Calu3 (cell line): ENCODE results near the gene S100A13. TPM values are rescaled to one million over a fixed set of nuclear protein-coding genes. Genes with fewer than 3 reads are reported as not detected.

Experiments used
- BruUV-seq: library from RNA; stranded (reverse); fragments of 400-500 nt; replicated peaks from 2 replicates; lab custom pipeline; 2021; lab: Mats Ljungman, UMichigan
- CTCF ChIA-PET: fragments of 300-600 bp; sonication (Branson Sonifier 250); formaldehyde crosslinking; loops from one replicate; lab custom pipeline; 2022; ENCODE audit warnings: antibody characterized with exemption; lab: Charles Lee
- DNase-seq: peaks from one replicate; pipeline ENCODE4 v3.0.0; 2022
- H3K27ac Mint-ChIP-seq: one replicate; pipeline ENCODE4 v1.8.0; 2022; ENCODE audit warnings: mixed read lengths; ENCODE audit not compliant: unreplicated experiment
- H3K27me3 Mint-ChIP-seq: one replicate; pipeline ENCODE4 v1.8.0; 2022; ENCODE audit warnings: mixed read lengths; ENCODE audit not compliant: unreplicated experiment
- H3K36me3 Mint-ChIP-seq: one replicate; pipeline ENCODE4 v1.8.0; 2022; ENCODE audit warnings: mild to moderate bottlenecking, moderate library complexity, mixed read lengths; ENCODE audit not compliant: insufficient read depth, unreplicated experiment
- H3K4me1 Mint-ChIP-seq: one replicate; pipeline ENCODE4 v1.8.0; 2022; ENCODE audit warnings: mild to moderate bottlenecking, low read depth, mixed read lengths; ENCODE audit not compliant: unreplicated experiment
- H3K4me3 Mint-ChIP-seq: one replicate; pipeline ENCODE4 v1.8.0; 2022; ENCODE audit warnings: mild to moderate bottlenecking, low read depth, moderate library complexity, mixed read lengths; ENCODE audit not compliant: unreplicated experiment
- H3K9me3 Mint-ChIP-seq: one replicate; pipeline ENCODE4 v1.8.0; 2022; ENCODE audit warnings: low read depth, mixed read lengths; ENCODE audit not compliant: unreplicated experiment
- intact Hi-C: fragments of 100-400 bp; cut with micrococcal nuclease; formaldehyde crosslinking; loops from one replicate; pipeline ENCODE4 v1.10.0; 2022; ENCODE audit not compliant: unreplicated experiment
- total RNA-seq: library from RNA; stranded (reverse); gene quantifications from 2 replicates; pipeline ENCODE4 v1.2.3, GENCODE V29; 2022
- TF ChIP-seq, protein P1 (sequence below): fragments of 200-600 bp; IDR thresholded peaks from one replicate; pipeline ENCODE4 v1.8.0; 2022; ENCODE audit warnings: antibody characterized with exemption; ENCODE audit not compliant: unreplicated experiment

The S100A13 gene
- total RNA-seq, 1 experiment from 2014 or later = 104 TPM

DNA sequence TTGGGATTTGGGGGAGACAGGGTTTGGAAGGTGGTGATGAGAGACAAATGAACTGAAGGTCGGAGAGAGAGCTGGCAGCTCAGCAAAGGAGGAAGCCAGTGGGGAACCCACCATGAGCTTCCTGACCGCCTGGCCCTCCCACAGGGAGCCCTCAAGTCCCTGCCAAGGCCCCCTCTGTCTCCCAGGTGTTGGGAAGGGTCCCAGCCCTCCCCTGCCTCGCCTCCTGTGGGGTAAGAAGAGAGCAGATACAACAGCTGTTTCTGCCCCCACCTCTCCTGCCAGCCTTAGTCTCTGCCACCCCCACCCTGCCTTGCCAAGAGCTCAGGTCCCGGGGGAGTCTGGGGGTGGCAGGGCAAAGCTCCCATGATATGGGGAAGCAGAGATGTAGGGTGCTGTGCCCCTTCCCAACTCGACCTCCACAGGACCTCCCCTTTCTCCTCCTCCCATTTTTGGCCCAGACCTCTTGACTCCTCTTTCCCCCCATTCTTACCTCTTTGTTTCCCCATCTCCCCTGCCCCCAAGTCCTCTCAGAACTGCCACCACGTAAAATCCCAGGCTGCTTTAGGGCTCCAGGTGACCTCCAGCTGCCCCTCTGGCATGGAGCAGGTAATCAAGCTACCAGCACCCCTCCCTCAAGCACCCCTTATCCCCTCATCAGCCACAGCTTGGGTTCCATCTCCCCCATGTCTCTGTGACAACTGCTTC lies 1.5 kb upstream of the S100A13 start:
- no TSS peak for BruUV-seq

DNA sequence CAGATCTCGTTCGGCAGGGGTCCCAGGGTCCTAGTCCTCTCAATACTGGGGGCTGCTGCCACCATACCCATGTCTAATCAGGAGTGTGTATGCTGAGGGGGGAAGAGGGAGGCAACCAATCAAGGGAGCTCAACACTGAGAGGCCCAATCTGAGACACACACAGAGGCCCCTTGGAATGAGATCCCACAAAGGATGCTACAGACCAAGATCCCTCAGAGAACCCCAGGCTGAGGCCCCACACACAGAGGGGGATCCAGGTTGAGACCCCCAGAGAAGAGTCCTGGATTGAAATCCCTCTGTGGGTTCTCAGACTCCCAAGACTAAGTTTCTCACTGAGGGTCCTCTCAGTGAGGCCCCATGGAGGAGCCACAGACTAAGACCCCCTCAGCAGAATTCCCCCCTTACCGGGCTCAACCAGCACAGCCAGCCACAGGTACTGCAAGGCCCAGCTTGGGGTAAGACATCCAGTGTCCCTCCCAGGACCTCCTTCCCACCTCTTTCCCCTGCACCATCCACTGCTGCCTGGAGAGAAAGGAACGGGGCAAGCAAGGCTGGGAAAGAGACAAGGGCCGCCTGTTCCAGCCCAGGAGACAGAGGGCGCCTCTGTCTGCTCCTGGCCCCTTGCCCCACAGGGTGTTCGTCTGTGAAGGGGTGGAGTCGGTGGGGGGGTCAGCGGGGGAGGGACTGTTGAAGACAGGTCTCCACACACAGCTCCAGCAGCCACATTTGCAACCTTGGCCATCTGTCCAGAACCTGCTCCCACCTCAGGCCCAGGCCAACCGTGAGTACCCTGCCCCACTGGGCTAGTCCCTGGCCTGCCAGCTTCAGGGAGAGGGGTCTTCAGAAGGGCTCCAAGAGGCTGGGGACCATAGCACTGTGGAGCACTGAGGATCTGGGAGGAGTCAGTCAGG lies 666 bp upstream of the S100A13 start, which contains the start of gene S100A1:
S100A1 (plus strand) TSS at position 720 of the 912 bp plus-strand sequence. CDS start 2,088 bp downstream, outside the sequence.
- peaks cover 54% of the 10 kb centered on the region for H3K36me3 Mint-ChIP-seq
- DNase-seq = no peak
- no peaks in the 10 kb centered on the region for H3K9me3 Mint-ChIP-seq
- H3K4me1 Mint-ChIP-seq = peaks cover 47% of the 10 kb centered on the region
- CTCF ChIA-PET = interaction anchor here (0.6 to 3.3 kb wide), 22 partner anchors 13 to 205 kb away, joined by 3 to 99 read pairs (median 5); partner anchors contain the start of genes S100A14, S100A16 and SLC27A3
- H3K27me3 Mint-ChIP-seq = no peaks in the 10 kb centered on the region
- no TSS peak for BruUV-seq
- intact Hi-C loops = loop anchor here (1.0 kb wide), 1 partner anchor 56 kb away; no protein-coding TSS in a partner anchor
- H3K27ac Mint-ChIP-seq = peak within 1 kb of the TSS; percentile 81
- TF ChIP-seq, protein P1, sequence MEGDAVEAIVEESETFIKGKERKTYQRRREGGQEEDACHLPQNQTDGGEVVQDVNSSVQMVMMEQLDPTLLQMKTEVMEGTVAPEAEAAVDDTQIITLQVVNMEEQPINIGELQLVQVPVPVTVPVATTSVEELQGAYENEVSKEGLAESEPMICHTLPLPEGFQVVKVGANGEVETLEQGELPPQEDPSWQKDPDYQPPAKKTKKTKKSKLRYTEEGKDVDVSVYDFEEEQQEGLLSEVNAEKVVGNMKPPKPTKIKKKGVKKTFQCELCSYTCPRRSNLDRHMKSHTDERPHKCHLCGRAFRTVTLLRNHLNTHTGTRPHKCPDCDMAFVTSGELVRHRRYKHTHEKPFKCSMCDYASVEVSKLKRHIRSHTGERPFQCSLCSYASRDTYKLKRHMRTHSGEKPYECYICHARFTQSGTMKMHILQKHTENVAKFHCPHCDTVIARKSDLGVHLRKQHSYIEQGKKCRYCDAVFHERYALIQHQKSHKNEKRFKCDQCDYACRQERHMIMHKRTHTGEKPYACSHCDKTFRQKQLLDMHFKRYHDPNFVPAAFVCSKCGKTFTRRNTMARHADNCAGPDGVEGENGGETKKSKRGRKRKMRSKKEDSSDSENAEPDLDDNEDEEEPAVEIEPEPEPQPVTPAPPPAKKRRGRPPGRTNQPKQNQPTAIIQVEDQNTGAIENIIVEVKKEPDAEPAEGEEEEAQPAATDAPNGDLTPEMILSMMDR = no peak
- H3K4me3 Mint-ChIP-seq = peak within 1 kb of the TSS; percentile 82

More for the DNA sequence above, 1.5 kb upstream of the S100A13 start:
- intact Hi-C loops = no loop called here
- peaks cover 49% of the 10 kb centered on the region for H3K4me1 Mint-ChIP-seq
- no peak for DNase-seq
- no peaks in the 10 kb centered on the region for H3K27me3 Mint-ChIP-seq
- H3K4me3 Mint-ChIP-seq = no peak overlapping the region
- peaks cover 55% of the 10 kb centered on the region for H3K36me3 Mint-ChIP-seq
- H3K9me3 Mint-ChIP-seq = no peaks in the 10 kb centered on the region
- TF ChIP-seq, protein P1 = no peak
- CTCF ChIA-PET = interaction anchor here (1.8 to 3.3 kb wide), 2 partner anchors 14 to 15 kb away, joined by 8 to 99 read pairs; partner anchors contain the start of genes S100A14 and S100A16
- H3K27ac Mint-ChIP-seq = no peak overlapping the region

DNA sequence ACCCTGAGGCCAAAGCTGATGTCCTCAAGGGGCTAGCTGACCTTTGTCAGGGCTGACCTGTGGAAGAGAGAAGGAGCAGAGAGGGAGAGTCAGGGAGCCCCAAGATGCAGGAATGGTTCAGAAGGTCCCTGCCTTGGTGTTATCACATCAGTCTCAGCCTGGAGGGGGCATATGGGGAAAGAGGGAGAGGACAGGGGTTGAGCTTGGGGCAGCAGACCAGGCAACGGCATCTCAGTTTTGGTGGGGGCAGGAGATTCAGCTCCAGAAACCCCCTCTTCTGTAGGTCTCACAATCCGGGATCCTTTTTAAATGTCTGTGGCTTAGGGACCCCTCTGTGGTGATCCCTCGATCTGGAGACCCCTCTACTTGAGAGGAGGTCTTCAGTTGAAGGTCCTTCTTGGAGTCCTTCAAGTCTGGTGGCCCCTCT lies 815 bp downstream of the S100A13 start:
- peaks cover 51% of the 10 kb centered on the region for H3K36me3 Mint-ChIP-seq
- BruUV-seq = no TSS peak
- CTCF ChIA-PET = interaction anchor here (1.1 to 3.3 kb wide), 11 partner anchors 12 to 149 kb away, joined by 3 to 99 read pairs (median 6); partner anchors contain the start of genes S100A14, S100A16 and SLC27A3
- H3K27me3 Mint-ChIP-seq = no peaks in the 10 kb centered on the region
- no peaks in the 10 kb centered on the region for H3K9me3 Mint-ChIP-seq
- TF ChIP-seq, protein P1 = no peak
- no peak for DNase-seq
- intact Hi-C loops = no loop called here
- H3K27ac Mint-ChIP-seq = peak overlapping the region; percentile 81
- H3K4me3 Mint-ChIP-seq = peak overlapping the region; percentile 82
- peaks cover 39% of the 10 kb centered on the region for H3K4me1 Mint-ChIP-seq

DNA sequence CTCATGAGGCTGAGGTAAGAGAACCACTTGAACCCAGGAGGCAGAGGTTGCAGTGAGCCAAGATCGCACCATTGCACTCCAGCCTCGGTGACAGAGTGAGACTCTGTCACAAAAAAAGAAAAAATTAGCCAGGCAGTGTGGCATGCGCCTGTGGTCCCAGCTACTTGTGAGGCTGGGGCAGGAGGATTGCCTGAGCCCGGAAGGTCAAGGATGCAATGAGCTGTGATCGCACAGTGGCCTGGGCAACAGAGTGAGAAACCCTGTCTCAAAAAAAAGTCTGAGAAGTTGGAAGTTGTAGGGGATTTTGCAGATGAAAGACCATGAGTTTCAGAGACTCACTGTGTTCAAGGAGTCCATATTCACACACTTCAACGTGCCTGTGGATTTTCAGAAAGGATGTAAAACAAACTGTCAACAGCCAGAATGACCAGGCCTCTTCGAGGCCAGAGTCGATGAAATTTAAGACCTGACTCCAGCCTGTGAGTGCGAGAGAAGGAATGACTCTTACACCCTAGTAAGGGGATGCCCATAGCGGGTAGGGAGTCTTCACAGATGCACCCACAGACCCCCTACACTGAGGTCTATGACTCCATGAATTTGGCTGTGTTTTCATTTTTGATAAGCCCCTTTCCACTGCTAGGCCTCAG lies 2.2 kb downstream of the S100A13 start:
- H3K27ac Mint-ChIP-seq = no peak overlapping the region
- CTCF ChIA-PET = no interaction called here
- TF ChIP-seq, protein P1 = no peak
- peaks cover 54% of the 10 kb centered on the region for H3K36me3 Mint-ChIP-seq
- BruUV-seq = no TSS peak
- H3K4me3 Mint-ChIP-seq = no peak overlapping the region
- intact Hi-C loops = no loop called here
- H3K4me1 Mint-ChIP-seq = peaks cover 29% of the 10 kb centered on the region
- no peak for DNase-seq
- H3K27me3 Mint-ChIP-seq = no peaks in the 10 kb centered on the region
- H3K9me3 Mint-ChIP-seq = no peaks in the 10 kb centered on the region
